HG03460 (cell line): ENCODE results near the gene RFPL3.

ENCODE experiments used
- ATAC-seq: cut with Tn5 transposase; IDR thresholded peaks from one replicate; pipeline ENCODE4 v1.9.1; 2021; ENCODE audit not compliant: unreplicated experiment

Gene RFPL3

GRCh38 chr22:32410459-32410858 lies 52.8 kb downstream of the RFPL3 start:
- ATAC-seq: no peak
